Uterus (tissue), 2 donors: ENCODE data around the gene METAP1D.

Experiments used
- POLR2A ChIP-seq, 2 donors: fragments of 450-650 bp; IDR thresholded peaks; one replicate each; pipeline ENCODE4 v1.6.1; 2016; ENCODE audit warnings: antibody characterized with exemption in 2 of 2, mild to moderate bottlenecking in 1 of 2, moderate library complexity in 1 of 2
- TF ChIP-seq, protein P1 (sequence below), 4 experiments: fragments of 200-600 bp in 2 of 4; fragments of 450-650 bp in 2 of 4; sonication (generic) in 2 of 4; IDR thresholded peaks; one replicate each; pipeline ENCODE4 v1.5.1; 2016 to 2019; ENCODE audit warnings: antibody characterized with exemption in 4 of 4, mild to moderate bottlenecking in 2 of 4, moderate library complexity in 1 of 4

DNA sequence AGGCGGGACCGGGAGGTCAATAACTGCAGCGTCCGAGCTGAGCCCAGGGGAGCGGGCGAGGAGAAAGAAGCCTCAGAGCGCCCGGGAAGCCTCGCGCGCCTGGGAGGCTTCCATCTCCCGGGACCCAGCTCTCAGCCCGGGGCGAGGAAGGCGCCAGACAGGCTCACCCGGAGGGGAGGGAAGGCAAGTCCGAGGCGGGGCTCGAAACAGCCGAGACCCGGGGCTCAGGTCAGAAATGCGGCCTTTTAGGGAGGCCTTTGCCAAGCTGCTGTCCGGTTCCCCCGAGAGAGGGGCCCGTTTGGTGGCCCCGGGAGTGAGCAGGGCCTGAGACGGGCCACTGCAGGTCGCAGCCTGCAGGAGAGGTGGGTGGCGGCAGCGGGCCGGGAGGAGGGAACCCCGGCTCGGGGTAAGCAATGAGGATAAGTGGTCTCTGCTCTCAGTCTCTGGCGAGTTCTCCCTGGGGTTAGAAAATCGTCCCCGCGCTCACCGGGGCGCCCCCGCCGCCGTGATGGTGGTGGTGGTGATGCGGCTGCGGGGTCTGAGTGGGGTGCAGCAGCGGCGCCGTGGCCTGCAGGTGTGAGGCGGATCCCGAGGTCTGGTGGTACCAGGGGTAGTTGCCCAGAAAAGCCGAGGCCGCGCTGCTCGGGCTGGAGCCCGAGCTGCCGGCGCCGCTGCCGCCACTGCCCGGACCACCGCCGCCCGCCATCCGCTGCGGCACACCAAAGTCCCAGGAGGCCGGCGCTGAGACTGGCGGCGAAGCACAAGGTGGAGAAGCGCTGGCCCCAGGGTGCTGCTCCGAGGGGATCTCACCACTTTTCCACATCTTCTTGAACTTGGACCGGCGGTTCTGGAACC, 100.6 kb downstream of the METAP1D start:
- TF ChIP-seq, protein P1, sequence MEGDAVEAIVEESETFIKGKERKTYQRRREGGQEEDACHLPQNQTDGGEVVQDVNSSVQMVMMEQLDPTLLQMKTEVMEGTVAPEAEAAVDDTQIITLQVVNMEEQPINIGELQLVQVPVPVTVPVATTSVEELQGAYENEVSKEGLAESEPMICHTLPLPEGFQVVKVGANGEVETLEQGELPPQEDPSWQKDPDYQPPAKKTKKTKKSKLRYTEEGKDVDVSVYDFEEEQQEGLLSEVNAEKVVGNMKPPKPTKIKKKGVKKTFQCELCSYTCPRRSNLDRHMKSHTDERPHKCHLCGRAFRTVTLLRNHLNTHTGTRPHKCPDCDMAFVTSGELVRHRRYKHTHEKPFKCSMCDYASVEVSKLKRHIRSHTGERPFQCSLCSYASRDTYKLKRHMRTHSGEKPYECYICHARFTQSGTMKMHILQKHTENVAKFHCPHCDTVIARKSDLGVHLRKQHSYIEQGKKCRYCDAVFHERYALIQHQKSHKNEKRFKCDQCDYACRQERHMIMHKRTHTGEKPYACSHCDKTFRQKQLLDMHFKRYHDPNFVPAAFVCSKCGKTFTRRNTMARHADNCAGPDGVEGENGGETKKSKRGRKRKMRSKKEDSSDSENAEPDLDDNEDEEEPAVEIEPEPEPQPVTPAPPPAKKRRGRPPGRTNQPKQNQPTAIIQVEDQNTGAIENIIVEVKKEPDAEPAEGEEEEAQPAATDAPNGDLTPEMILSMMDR (IDR thresholded peaks at IDR 0.05): no peak
- no peak for TF ChIP-seq POLR2A (IDR thresholded peaks at IDR 0.05)
